HEK293T (cell line): ENCODE results near the gene PNMA3.

Experiments
- CTBP1 ChIP-seq: fragments of 450-650 bp; IDR thresholded peaks from 2 replicates; pipeline ENCODE4 v1.6.1; 2016; ENCODE audit warnings: borderline replicate concordance
- ELF4 ChIP-seq: fragments of 450-650 bp; IDR thresholded peaks from 2 replicates; pipeline ENCODE4 v1.6.1; 2017; ENCODE audit warnings: antibody characterized with exemption
- FOXK2 ChIP-seq: fragments of 450-650 bp; IDR thresholded peaks from 2 replicates; pipeline ENCODE4 v1.6.1; 2016; ENCODE audit warnings: mild to moderate bottlenecking
- L3MBTL2 ChIP-seq: fragments of 450-650 bp; conservative IDR thresholded peaks from 2 replicates; pipeline ENCODE4 v1.6.1; 2016; ENCODE audit warnings: mild to moderate bottlenecking

DNA sequence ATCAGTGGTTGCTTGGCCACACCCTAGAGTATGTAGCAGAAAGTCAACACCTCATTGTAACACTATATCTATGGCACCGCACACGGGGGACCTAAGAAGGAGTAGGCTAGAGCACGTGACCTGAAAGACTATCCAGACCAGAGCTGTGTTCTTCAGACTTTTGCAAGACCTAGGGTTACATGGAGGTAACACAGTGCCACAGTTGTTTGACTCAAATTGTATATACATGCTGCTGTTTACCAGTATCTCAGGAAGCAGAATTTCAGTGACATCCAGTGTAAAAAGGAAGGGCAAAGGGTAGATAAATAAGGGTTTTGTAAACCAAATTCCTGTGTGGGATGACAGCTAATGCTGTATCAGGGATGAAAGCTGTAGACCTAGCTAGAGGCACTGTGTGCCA is 46.1 kb downstream of the PNMA3 start:
- no peak for TF ChIP-seq L3MBTL2
- no peak for TF ChIP-seq ELF4
- TF ChIP-seq FOXK2 = no peak
- TF ChIP-seq CTBP1 = no peak
